GDM1 (cell line): ENCODE measurements around the gene RTL10.

Source experiments
- DNase-seq: peaks from one replicate; lab custom pipeline; 2025; lab: John Stamatoyannopoulos, UW

The RTL10 gene

GRCh38 chr22:19854778-19855503 lies at the start of gene RTL10, which contains the start of gene GNB1L:
TSS of gene RTL10 (minus strand) at chr22:19854874. CDS start at chr22:19852261, 2,613 bp downstream.
TSS of gene GNB1L (minus strand) at chr22:19854874. CDS start at chr22:19821355, 33,519 bp downstream.
- DNase-seq = peak; percentile 98

- DNase-seq = no peak
Observed at GRCh38 chr22:19904174-19904856, 49.6 kb upstream of the RTL10 start.

GRCh38 chr22:19903513-19903912 lies 48.8 kb upstream of the RTL10 start:
- DNase-seq = no peak

- no peak for DNase-seq
Observed at GRCh38 chr22:19903031-19903430, 48.4 kb upstream of the RTL10 start.

- no peak for DNase-seq
Observed at GRCh38 chr22:19902245-19902715, 47.6 kb upstream of the RTL10 start.

GRCh38 chr22:19901577-19902244 lies 47.0 kb upstream of the RTL10 start:
- no peak for DNase-seq

- DNase-seq = no peak
Observed at GRCh38 chr22:19900707-19901436, 46.2 kb upstream of the RTL10 start.

- DNase-seq = no peak
Observed at GRCh38 chr22:19898831-19899567, 44.3 kb upstream of the RTL10 start.

GRCh38 chr22:19898145-19898544 lies 43.5 kb upstream of the RTL10 start:
- no peak for DNase-seq

- no peak for DNase-seq
Observed at GRCh38 chr22:19897726-19898125, 43.1 kb upstream of the RTL10 start.

- DNase-seq = no peak
Observed at GRCh38 chr22:19896665-19897355, 42.1 kb upstream of the RTL10 start.

GRCh38 chr22:19895160-19895849 lies 40.6 kb upstream of the RTL10 start:
- DNase-seq = no peak

- DNase-seq = no peak
Observed at GRCh38 chr22:19893363-19893762, 38.7 kb upstream of the RTL10 start.

- no peak for DNase-seq
Observed at GRCh38 chr22:19892925-19893324, 38.3 kb upstream of the RTL10 start.

- no peak for DNase-seq
Observed at GRCh38 chr22:19892257-19892879, 37.7 kb upstream of the RTL10 start.

- peak; percentile 23 for DNase-seq
Observed at GRCh38 chr22:19891317-19892256, 36.9 kb upstream of the RTL10 start.

GRCh38 chr22:19890502-19891316 lies 36.0 kb upstream of the RTL10 start:
- DNase-seq = no peak

GRCh38 chr22:19889951-19890350 lies 35.3 kb upstream of the RTL10 start:
- no peak for DNase-seq
